Activated gamma-delta T cell (primary cell): ENCODE data around the gene CD247.

Source experiments
- DNase-seq: peaks from one replicate; lab custom pipeline; 2025; lab: John Stamatoyannopoulos, UW

Gene CD247

GRCh38 chr1:167413328-167413727 is 105.0 kb downstream of the CD247 start:
- no peak for DNase-seq

- DNase-seq, result no peak
Observed at GRCh38 chr1:167412920-167413319, 105.4 kb downstream of the CD247 start.

DNA sequence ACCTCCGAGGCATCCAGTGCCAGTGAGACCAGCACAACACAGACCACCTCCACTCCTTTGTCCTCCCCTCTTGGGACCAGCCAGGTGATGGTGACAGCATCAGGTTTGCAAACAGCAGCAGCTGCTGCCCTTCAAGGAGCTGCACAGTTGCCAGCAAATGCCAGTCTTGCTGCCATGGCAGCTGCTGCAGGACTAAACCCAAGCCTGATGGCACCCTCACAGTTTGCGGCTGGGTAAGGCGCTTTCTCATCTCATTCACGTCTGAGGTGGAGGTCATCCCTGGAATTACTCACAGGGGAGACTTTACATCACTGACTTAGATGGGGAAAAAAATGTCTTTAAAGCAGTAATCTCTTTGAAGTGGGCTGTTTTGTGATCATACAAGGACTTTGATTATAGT is 106.3 kb downstream of the CD247 start:
- DNase-seq, result no peak

- no peak for DNase-seq
Observed at GRCh38 chr1:167409183-167409582, 109.1 kb downstream of the CD247 start.

DNA sequence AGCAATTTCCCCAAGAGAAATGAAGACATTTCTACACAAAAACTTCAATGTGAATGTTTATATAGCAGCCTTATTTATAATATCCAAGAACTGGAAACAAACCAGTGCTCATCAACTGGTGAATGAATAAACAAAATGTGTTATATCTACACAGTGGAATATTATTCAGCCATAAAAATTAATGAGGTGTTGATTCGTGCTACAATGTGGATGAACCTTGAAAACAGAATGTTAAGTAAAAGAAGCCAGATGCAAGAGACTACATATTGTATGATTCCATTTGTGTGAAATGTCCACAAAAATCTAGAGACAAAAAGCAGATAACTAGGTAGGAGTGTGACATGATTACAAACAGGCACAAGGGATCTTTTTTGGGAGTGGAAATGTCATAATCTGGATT is 110.0 kb downstream of the CD247 start:
- DNase-seq, result no peak

GRCh38 chr1:167404908-167405307 is 113.4 kb downstream of the CD247 start:
- DNase-seq, result no peak

- DNase-seq, result no peak
Observed at GRCh38 chr1:167404161-167404888, 114.0 kb downstream of the CD247 start.

- DNase-seq, result no peak
Observed at GRCh38 chr1:167401260-167401873, 117.0 kb downstream of the CD247 start.

GRCh38 chr1:167400359-167400953 is 117.9 kb downstream of the CD247 start:
- DNase-seq, result no peak

GRCh38 chr1:167392200-167392696 is 126.1 kb downstream of the CD247 start:
- DNase-seq, result no peak

GRCh38 chr1:167388976-167389375 is 129.4 kb downstream of the CD247 start:
- DNase-seq, result no peak

- no peak for DNase-seq
Observed at GRCh38 chr1:167387251-167387910, 130.9 kb downstream of the CD247 start.
